Pancreas (tissue), 10 donors: ENCODE results near the gene KCNH4. TPM values are rescaled to one million over a fixed set of nuclear protein-coding genes. Genes with fewer than 3 reads are reported as not detected.
"Not testable (repeated sequence)": the region's sequence is repeated elsewhere in the genome, so short reads cannot be mapped to it uniquely, and the experiment has no call there.

Source experiments
- ATAC-seq, 4 donors: fragments of 200-7000 bp; cut with Tn5 transposase; one replicate each; pipeline versions ENCODE4 v1.8.0 to v1.9.1; 2020; ENCODE audit warnings: mild to moderate bottlenecking in 4 of 4, moderate library complexity in 4 of 4
- DNase-seq, 6 donors: peaks; one replicate each; pipeline ENCODE4 v3.0.0-alpha.2; 2020
- FAIRE-seq: peaks from 2 replicates; lab custom pipeline; 2012; peaks lifted over from hg19 to GRCh38; lab: Jason Lieb, UNC
- H3K27ac ChIP-seq, 4 donors: fragments of 200-600 bp; sonication (generic); 1 replicate in 3 of 4; 2 replicates in 1 of 4; pipeline versions ENCODE4 v1.5.0 to v1.8.0; 2020
- H3K27me3 ChIP-seq, 4 donors: fragments of 200-600 bp; one replicate each; pipeline ENCODE4 v1.8.0; 2021
- H3K36me3 ChIP-seq, 3 donors: fragments of 200-600 bp; sonication (generic) in 1 of 3; one replicate each; pipeline versions ENCODE4 v1.5.0 to v1.8.0; 2020 to 2021
- H3K4me1 ChIP-seq, 3 donors: fragments of 200-600 bp; one replicate each; pipeline ENCODE4 v1.8.0; 2021
- H3K4me3 ChIP-seq, 4 donors: fragments of 200-600 bp; sonication (generic) in 2 of 4; one replicate each; pipeline versions ENCODE4 v1.5.0 to v1.8.0; 2020 to 2021
- H3K9me3 ChIP-seq, 4 donors: fragments of 200-600 bp; one replicate each; pipeline ENCODE4 v1.8.0; 2021
- WGBS, 2 donors: extraction: QIAGEN DNeasy Blood & Tissue Kit; methylation state at CpG; one replicate each; pipeline ENCODE4 v1.1.7; 2013; 5-methylcytosine and 5-hydroxymethylcytosine counted together
- intact Hi-C, 3 donors: fragments of 100-400 bp; cut with DNase I; formaldehyde crosslinking; loops; one replicate each; pipeline versions ENCODE4 v1.11.1 to v1.14.2; 2022
- polyA plus RNA-seq, 2 donors: library from polyadenylated mRNA; stranded (reverse); fragments of 200-250 nt; gene quantifications; one replicate each; pipeline ENCODE4 v1.2.3, GENCODE V29; 2013
- total RNA-seq, 6 donors: library from RNA; stranded (reverse); fragmentation: NEBNext Ultra II Directional in 4 of 6; extraction: Animal tissue kit (Norgen Biotek cat#: 25700) in 4 of 6; gene quantifications; one replicate each; pipeline versions ENCODE4 v1.2.1 to v1.2.4, GENCODE V29; 2021 to 2023
- TF ChIP-seq, protein P1 (sequence below), 4 donors: fragments of 200-600 bp; sonication (generic) in 3 of 4; IDR thresholded peaks; one replicate each; pipeline versions ENCODE4 v1.5.0 to v1.8.0; 2021; ENCODE audit warnings: antibody characterized with exemption in 4 of 4
- donor health status: healthy with polysubstance abuse.
- donor health status: DM: no; HTN: no; CAD: no; lungs with moderate emphysema.
- donor health status: DM: no; HTN: no; CAD: no.
- donor health status: control.
- donor health status: control.
- donor health status: Bipolar disorder and iron deficiency.
- donor health status: DM: yes; HTN: yes; CAD: no.
- donor health status: DM: no; HTN: no; CAD: no.
- donor health status: DM: no; HTN: no; CAD: no.
- donor health status: DM: yes; HTN: yes; CAD: no.

KCNH4 gene
- total and polyA plus RNA-seq, 8 donors = 0.03 to 0.14 (median 0.08) TPM; not detected in 1

DNA sequence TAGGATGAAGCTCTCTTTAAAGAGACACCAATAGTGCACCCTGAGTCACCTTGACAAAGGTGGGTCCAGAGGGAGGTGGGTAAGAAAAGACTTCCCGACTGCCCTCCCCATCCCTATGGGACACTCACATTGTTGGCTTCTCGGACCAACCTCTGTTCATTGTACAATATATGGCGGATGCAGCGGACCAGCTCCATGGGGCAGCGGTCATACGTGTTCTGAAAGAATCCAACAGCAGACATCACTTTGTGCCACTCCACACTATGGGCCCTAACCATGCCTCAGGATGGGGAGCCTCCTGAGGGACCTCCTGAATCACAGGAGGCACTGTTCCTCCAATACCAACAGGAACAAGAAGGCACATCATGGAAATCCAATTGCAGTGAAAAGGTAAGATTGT is 43.7 kb upstream of the KCNH4 start:
- FAIRE-seq = no peak
- WGBS, 2 donors = 92 to 99% methylated on average over 6 of the region's 6 CpGs
- Histone ChIP-seq H3K4me3 (no peak overlapping the region), H3K36me3 (peaks cover 0 to 9% (median 0%) of the 10 kb centered on the region in 3 donors), H3K27me3 (no peaks in the 10 kb centered on the region), H3K27ac (no peak overlapping the region), H3K9me3 (no peaks in the 10 kb centered on the region), H3K4me1 (no peaks in the 10 kb centered on the region)
- TF ChIP-seq, protein P1, sequence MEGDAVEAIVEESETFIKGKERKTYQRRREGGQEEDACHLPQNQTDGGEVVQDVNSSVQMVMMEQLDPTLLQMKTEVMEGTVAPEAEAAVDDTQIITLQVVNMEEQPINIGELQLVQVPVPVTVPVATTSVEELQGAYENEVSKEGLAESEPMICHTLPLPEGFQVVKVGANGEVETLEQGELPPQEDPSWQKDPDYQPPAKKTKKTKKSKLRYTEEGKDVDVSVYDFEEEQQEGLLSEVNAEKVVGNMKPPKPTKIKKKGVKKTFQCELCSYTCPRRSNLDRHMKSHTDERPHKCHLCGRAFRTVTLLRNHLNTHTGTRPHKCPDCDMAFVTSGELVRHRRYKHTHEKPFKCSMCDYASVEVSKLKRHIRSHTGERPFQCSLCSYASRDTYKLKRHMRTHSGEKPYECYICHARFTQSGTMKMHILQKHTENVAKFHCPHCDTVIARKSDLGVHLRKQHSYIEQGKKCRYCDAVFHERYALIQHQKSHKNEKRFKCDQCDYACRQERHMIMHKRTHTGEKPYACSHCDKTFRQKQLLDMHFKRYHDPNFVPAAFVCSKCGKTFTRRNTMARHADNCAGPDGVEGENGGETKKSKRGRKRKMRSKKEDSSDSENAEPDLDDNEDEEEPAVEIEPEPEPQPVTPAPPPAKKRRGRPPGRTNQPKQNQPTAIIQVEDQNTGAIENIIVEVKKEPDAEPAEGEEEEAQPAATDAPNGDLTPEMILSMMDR (IDR thresholded peaks at IDR 0.05) = no peak
- no peak for DNase-seq
- intact Hi-C loops = no loop called here
- no peak for ATAC-seq

DNA sequence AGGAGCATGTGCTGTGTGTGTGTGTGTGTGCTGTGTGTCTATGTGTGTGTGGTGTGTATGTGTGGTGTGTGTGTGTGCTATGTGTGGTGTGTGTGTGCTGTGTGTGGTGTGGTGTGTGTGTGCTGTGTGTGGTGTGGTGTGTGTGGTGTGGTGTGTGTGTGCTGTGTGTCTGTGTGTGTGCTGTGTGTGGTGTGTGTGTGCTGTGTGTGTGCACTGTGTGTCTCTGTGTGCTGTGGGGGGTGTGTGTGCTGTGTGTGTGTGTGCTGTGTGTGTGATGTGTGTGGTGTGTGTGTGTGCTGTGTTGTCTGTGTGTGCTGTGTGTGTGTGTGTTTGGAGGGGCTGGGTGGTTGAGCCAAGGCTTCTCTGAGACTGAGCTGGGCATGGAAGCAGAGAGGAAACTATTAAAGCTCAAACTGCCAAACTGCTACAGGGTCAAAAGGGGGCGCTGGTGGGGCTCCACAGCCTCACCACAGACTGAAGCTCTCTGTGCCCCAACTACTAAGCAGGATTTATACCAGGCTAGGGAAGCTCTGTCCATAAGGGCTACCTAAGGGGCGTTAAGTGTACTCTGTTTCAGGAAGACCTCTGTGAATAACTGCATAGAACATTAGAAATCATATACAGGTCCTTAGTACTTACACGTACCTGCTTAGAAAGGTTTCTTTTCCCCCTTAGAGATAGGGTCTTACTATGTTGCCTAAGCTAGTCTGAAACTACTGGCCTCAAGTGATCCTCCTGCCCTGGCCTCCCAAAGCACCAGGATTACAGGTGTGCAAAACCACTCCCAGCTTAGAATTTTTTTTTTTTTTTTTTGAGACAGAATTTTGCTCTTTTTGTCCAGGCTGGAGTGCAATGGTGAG is 41.2 kb upstream of the KCNH4 start:
- H3K4me1 ChIP-seq = no peaks in the 10 kb centered on the region
- intact Hi-C loops = no loop called here

DNA sequence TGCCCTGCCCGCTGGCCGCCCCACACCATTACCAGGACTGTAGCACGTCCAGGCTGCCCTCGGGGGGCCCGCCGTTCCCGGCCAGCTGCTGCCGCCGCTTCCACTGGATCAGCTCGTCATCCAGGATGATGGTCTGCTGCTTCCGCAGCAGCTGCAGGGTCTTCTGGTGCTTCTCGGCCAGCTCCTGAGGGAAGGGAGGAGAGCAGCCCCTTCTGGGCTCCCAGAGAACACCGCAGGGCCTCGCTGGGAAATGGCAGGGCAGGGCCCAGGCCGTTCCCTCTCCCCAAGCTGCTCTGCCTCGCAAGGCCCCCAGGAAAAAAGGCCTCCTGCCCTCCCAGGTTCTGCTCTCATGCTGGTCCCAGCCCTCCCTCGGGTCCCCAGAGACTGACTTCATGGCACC is 38.3 kb upstream of the KCNH4 start:
- H3K9me3 ChIP-seq, intact Hi-C loops, FAIRE-seq, H3K4me1 ChIP-seq, H3K27me3 ChIP-seq, DNase-seq, H3K4me3 ChIP-seq, ATAC-seq, H3K27ac ChIP-seq: not testable (repeated sequence)
- 91% methylated on average over 3 of the region's 17 CpGs; no CpG with 5 or more reads in 1 of the 2 donors for WGBS, 2 donors
- peaks cover 0 to 31% (median 3%) of the 10 kb centered on the region in 3 donors for H3K36me3 ChIP-seq

More for the DNA sequence above, 41.2 kb upstream of the KCNH4 start:
- ATAC-seq (peak in 3 of 4 donors; percentile 77 to 90 (median 79)), DNase-seq (peak in 1 of 6 donors; percentile 19), FAIRE-seq (no peak)
- Histone ChIP-seq H3K27me3 (no peaks in the 10 kb centered on the region), H3K4me3 (no peak overlapping the region), H3K9me3 (no peaks in the 10 kb centered on the region), H3K27ac (no peak overlapping the region), H3K36me3 (peaks cover 0 to 18% (median 3%) of the 10 kb centered on the region in 3 donors)
- WGBS, 2 donors = 63 to 66% methylated on average over 3 of the region's 3 CpGs
- TF ChIP-seq, protein P1 (IDR thresholded peaks at IDR 0.05) = peak in 1 of 4 donors; percentile 9

DNA sequence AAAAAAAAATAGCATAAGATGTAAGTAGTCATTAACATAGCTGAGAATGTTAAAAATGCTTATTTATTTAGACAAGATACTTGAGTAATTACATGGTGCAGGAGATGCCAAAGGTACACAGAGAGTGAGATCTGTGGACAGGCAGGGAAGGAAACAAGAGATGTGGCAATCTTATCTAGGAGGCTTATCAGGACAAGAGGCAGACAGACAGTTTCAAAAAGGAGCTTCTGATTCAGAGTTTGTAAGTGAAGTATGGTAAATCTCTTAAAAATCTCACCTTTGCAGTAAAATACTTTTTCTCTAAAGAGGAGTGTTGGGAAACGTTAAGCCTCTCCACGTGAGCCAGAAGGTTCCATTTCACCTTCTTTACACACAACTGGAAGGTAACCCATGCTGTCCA is 33.2 kb upstream of the KCNH4 start:
- 87 to 89% methylated on average over 2 of the region's 2 CpGs for WGBS, 2 donors
- TF ChIP-seq, protein P1 (IDR thresholded peaks at IDR 0.05) = no peak
- ATAC-seq (no peak), FAIRE-seq (no peak), DNase-seq (no peak)
- intact Hi-C loops = no loop called here
- no peaks in the 10 kb centered on the region for H3K9me3 ChIP-seq
- peaks cover 8 to 14% (median 14%) of the 10 kb centered on the region in 3 donors for H3K4me1 ChIP-seq
- no peaks in the 10 kb centered on the region for H3K27me3 ChIP-seq
- H3K4me3 ChIP-seq = no peak overlapping the region
- no peak overlapping the region for H3K27ac ChIP-seq
- peaks cover 0 to 30% (median 3%) of the 10 kb centered on the region in 3 donors for H3K36me3 ChIP-seq

DNA sequence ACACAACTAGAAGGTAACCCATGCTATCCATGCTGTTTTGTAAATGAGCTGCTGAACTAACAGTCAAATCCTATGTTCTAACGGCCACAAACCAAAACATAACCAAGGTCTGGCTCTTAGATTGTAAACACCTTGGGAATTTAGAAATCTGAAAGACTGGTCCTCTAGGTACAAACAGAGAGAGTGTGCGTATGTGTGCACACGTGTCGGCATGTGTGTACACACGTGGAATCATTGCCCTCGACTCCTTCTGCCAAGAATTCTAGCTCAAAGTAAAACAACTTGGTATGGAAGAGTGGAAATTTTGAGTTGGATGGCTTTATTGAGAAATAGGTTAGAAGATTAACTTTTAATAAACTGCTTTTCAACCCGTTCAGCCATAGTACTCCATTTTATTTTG is 31.4 kb upstream of the KCNH4 start:
- H3K27me3 ChIP-seq = no peaks in the 10 kb centered on the region
- H3K4me3 ChIP-seq = no peak overlapping the region
- ATAC-seq (peak; percentile 72 to 81 (median 76)), DNase-seq (peak in 3 of 6 donors; percentile 30 to 50 (median 48)), FAIRE-seq (no peak)
- intact Hi-C loops = no loop called here
- peak overlapping the region; percentile 43 to 53 (median 46) for H3K27ac ChIP-seq
- WGBS, 2 donors = 33 to 34% methylated on average over 7 of the region's 7 CpGs
- TF ChIP-seq, protein P1 (IDR thresholded peaks at IDR 0.05) = no peak
- peaks cover 0 to 24% (median 2%) of the 10 kb centered on the region in 3 donors for H3K36me3 ChIP-seq
- peaks cover 8 to 14% (median 14%) of the 10 kb centered on the region in 3 donors for H3K4me1 ChIP-seq
- no peaks in the 10 kb centered on the region for H3K9me3 ChIP-seq

DNA sequence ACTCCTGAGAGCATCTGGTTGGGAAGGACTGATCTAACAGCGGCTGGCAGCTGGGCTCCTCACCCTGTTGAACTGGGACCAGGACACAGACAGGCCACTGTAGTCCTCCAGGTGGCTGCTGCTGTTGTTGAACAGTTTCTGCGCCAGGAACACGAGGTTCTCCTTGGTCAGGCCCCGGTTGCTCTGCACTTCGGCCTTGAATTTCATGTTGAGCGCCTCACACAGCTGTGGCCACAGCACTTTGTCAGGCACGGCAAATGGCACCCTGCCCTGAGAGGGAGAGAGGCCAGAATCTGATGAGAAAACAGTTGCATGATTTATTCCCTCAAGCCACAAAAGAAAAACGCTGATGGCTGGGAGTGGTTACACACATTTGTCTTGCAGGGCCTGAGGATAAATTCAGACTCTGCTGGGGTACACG is 31.0 kb upstream of the KCNH4 start:
- H3K27me3 ChIP-seq, H3K4me3 ChIP-seq, FAIRE-seq, intact Hi-C loops, H3K9me3 ChIP-seq: not testable (repeated sequence)
- ATAC-seq = peak; percentile 91 to 94 (median 93)
- peak overlapping the region; percentile 43 to 53 (median 46) for H3K27ac ChIP-seq
- H3K36me3 ChIP-seq = peaks cover 0 to 22% (median 0%) of the 10 kb centered on the region in 3 donors
- 34 to 45% methylated on average over 9 of the region's 9 CpGs for WGBS, 2 donors
- DNase-seq = peak in 5 of 6 donors; percentile 73 to 89 (median 85)
- H3K4me1 ChIP-seq = peaks cover 8 to 14% (median 14%) of the 10 kb centered on the region in 3 donors
